ENCODE data around the gene SCAMP4.

The SCAMP4 gene

GRCh38 chr19:1942078-1942933 lies 37.1 kb downstream of the SCAMP4 start:
- Histone ChIP-seq H3K27me3 (replicated peaks; ENCODE audit: control insufficient read depth, insufficient read depth, low read length) (no peaks in the 10 kb centered on the region), H3K36me3 (ENCODE audit: control insufficient read depth, insufficient read depth, low read length) (no peaks in the 10 kb centered on the region), H3K4me3 (replicated peaks; ENCODE audit: low read depth, low read length) (peak overlapping the region; percentile 83)
- no peak for TF ChIP-seq CTCF (IDR thresholded peaks at IDR 0.05; ENCODE audit: insufficient read depth, low read length, poor library complexity, severe bottlenecking)
- peak; percentile 83 for DNase-seq (ENCODE audit: extremely low read depth, insufficient read length)

GRCh38 chr19:1942934-1943555 lies 37.8 kb downstream of the SCAMP4 start:
- no peaks in the 10 kb centered on the region for H3K36me3 ChIP-seq (ENCODE audit: control insufficient read depth, insufficient read depth, low read length)
- no peak for TF ChIP-seq CTCF (IDR thresholded peaks at IDR 0.05; ENCODE audit: insufficient read depth, low read length, poor library complexity, severe bottlenecking)
- H3K27me3 ChIP-seq (replicated peaks; ENCODE audit: control insufficient read depth, insufficient read depth, low read length), result no peaks in the 10 kb centered on the region
- DNase-seq (ENCODE audit: extremely low read depth, insufficient read length), result peak; percentile 36
- peak overlapping the region; percentile 83 for H3K4me3 ChIP-seq (replicated peaks; ENCODE audit: low read depth, low read length)

- TF ChIP-seq CTCF (IDR thresholded peaks at IDR 0.05; ENCODE audit: insufficient read depth, low read length, poor library complexity, severe bottlenecking), result no peak
- H3K27me3 ChIP-seq (replicated peaks; ENCODE audit: control insufficient read depth, insufficient read depth, low read length), result no peaks in the 10 kb centered on the region
- no peak for DNase-seq (ENCODE audit: extremely low read depth, insufficient read length)
- no peaks in the 10 kb centered on the region for H3K36me3 ChIP-seq (ENCODE audit: control insufficient read depth, insufficient read depth, low read length)
- H3K4me3 ChIP-seq (replicated peaks; ENCODE audit: low read depth, low read length), result peak overlapping the region; percentile 83
These were observed 38.5 kb downstream of the SCAMP4 start for GRCh38 chr19:1943661-1944087.

GRCh38 chr19:1944088-1944915 lies 39.1 kb downstream of the SCAMP4 start:
- peak; percentile 20 for DNase-seq (ENCODE audit: extremely low read depth, insufficient read length)
- Histone ChIP-seq H3K36me3 (ENCODE audit: control insufficient read depth, insufficient read depth, low read length) (no peaks in the 10 kb centered on the region; the same call in 1 of the 2 replicates), H3K4me3 (replicated peaks; ENCODE audit: low read depth, low read length) (no peak overlapping the region), H3K27me3 (replicated peaks; ENCODE audit: control insufficient read depth, insufficient read depth, low read length) (no peaks in the 10 kb centered on the region)
- TF ChIP-seq CTCF (IDR thresholded peaks at IDR 0.05; ENCODE audit: insufficient read depth, low read length, poor library complexity, severe bottlenecking), result no peak

GRCh38 chr19:1944916-1945561 lies 39.8 kb downstream of the SCAMP4 start:
- Histone ChIP-seq H3K4me3 (replicated peaks; ENCODE audit: low read depth, low read length) (no peak overlapping the region), H3K36me3 (ENCODE audit: control insufficient read depth, insufficient read depth, low read length) (peaks cover 3% of the 10 kb centered on the region), H3K27me3 (replicated peaks; ENCODE audit: control insufficient read depth, insufficient read depth, low read length) (no peaks in the 10 kb centered on the region)
- no peak for TF ChIP-seq CTCF (IDR thresholded peaks at IDR 0.05; ENCODE audit: insufficient read depth, low read length, poor library complexity, severe bottlenecking)
- DNase-seq (ENCODE audit: extremely low read depth, insufficient read length), result no peak

Measured in GM06990 (cell line).